Fibroblast of skin of back (primary cell): Measurements from ENCODE around the gene WASHC4.

Source experiments
- DNase-seq: peaks from one replicate; pipeline ENCODE4 v3.0.0-alpha.2; 2013

Gene WASHC4

GRCh38 chr12:105214148-105214547, 106.6 kb downstream of the WASHC4 start:
- peak; percentile 85 for DNase-seq

GRCh38 chr12:105214670-105215375, 107.3 kb downstream of the WASHC4 start:
- DNase-seq = peak; percentile 73

- DNase-seq = peak; percentile 54
Measured at GRCh38 chr12:105218434-105218833, 110.9 kb downstream of the WASHC4 start.
